GM18907 (cell line): ENCODE results near the gene SPACA1.

ENCODE experiments used
- ATAC-seq: cut with Tn5 transposase; IDR thresholded peaks from one replicate; pipeline ENCODE4 v1.9.1; 2021; ENCODE audit warnings: mild to moderate bottlenecking, moderate library complexity; ENCODE audit not compliant: unreplicated experiment

SPACA1 gene

DNA sequence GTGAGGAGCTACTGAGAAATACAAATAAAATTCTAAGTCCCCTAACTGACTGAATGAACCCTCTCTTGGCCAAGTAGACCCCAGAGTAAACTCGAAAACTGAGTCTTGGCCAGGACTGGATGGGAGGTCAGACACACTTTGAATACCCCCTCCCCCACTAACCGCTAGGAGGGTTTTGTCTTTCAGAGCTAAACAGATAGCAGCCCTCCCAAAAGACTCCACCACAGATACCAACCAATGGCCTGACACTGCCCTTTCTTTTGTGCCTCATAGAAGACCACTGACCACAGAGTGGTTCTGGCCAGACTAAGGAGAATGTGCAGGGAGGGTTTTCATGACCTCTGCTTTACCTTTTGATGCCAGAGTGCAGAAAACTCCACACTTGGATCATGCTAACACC is 42.1 kb downstream of the SPACA1 start:
- ATAC-seq, result no peak

DNA sequence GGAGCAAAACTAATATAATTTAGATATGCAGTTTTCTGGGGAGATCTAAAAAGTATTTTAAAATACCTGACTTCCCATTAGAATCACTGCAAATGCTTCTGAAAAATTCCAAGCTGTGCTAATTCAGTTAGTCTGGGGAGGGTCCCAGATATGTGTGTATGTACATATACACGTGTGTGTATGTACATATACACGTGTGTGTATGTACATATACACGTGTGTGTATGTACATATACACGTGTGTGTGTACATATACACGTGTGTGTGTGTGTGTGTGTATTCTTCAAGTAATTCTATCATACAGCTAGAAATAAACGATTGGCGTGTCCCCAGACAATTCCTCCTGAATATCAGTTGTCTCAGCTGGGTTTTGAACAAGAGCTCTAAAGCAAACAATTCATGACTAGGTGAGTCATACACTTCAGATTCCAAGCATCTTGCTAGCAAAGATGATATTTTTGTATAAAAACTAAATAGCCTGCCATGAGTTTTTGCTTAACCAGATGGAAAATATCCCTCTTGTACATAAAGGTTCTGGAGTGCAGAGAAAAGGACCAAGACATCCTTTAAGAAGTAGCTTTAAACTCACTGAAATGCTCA is 58.2 kb downstream of the SPACA1 start:
- ATAC-seq, result no peak

DNA sequence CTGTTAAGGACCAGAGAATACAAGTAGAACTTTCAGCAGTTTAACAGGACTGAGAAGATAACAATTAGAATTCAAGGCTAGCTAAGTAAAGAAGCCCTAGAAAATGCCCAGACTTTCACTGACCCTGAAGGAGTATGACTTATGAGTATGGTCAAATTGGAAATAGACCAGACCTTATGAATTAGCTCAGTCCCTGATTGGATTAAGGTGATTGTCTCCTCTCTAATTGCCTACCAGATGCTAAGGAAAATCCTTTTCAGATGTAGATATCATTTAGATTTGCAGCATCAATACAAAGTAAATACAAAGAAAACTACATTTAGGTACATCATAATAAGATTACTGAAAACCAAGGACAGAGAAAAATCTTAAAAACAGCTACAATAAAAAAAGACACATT is 59.6 kb downstream of the SPACA1 start:
- no peak for ATAC-seq

DNA sequence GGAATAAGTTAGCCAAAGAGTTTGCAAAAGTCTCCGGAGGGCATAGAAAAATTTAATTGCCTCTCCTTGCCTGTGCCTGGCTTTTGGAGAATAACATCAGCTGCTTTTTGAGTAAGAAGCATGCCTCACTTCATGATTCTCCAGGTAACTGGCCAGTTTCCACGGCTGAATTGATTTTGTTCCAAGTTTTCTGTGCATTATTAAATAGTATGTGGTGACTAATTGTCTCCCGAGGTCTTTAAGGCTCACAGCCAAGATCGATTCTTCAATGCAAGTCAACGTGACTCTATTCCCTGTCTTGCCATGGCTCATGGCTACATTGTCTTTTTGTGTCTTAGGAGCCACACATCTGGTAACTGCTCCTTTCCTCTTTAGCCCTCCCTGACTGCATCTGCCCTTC is 64.3 kb downstream of the SPACA1 start:
- no peak for ATAC-seq

DNA sequence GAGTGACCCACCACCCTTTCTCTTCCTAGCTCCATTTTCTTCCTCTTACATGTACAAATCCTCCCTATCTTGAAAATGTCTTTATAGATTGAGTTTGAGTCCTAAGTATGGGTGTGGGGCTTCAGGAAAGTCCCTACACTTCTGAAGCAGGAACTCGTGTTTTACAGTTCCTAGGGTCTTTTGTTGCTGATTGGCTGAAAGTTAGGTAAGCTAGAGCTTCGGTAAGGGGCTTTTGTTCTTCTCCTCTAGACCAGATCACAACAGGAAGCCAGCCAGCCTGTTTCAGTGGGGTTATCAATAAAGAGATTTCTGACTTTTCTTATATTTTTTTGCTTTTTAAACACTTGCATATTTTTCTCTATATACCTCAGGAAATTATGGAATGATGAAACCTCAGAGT is 67.2 kb downstream of the SPACA1 start:
- ATAC-seq, result peak; percentile 65

DNA sequence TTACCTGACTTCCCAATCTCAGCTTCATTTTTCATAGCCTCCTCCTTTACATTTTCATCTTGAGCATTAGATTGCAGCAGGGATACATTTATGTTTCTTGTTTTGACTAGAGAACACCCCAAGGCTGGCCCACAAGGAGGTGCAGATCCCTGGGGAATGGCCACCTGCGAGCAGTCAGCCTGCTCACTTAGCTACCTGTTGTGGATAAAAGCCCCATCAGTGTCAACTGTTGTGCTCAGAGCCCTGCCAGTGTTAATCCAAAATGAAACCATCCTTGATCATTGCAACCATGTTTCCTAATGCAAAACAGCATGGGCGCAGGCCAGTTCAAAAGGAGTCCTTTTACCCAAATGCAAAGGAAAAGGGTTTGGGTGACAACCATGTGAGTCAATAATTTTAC is 67.7 kb downstream of the SPACA1 start:
- no peak for ATAC-seq

DNA sequence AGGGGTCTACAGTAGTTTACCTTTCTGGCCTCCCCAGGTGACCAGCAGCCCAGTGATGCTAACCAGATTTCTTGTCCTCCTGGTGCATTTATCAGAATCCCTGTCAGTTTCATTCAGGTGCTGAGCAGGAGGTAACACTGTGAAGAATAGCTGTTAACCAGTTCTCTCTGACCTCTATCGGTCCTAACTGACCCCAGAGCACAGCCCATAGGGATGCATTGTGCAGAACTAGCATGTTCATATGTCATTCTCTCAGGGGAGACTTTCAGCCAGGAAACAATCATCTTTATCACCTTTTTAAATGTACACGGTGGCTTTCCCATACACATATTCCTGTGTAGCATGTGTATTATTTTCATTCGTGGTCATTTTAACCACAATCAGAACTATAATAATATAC is 68.6 kb downstream of the SPACA1 start:
- no peak for ATAC-seq
